Measurements from ENCODE around the gene TTC22. TPM values are rescaled to one million over a fixed set of nuclear protein-coding genes. Genes with fewer than 3 reads are reported as not detected.

The TTC22 gene
- total RNA-seq, 1 donor from 2014 or later = 2.4 TPM

- Mint-ChIP-seq H3K4me3 (ENCODE audit: low read depth) (no peak overlapping the region), H3K27me3 (peaks cover 9% of the 10 kb centered on the region), H3K9me3 (ENCODE audit: low read depth) (no peaks in the 10 kb centered on the region), H3K4me1 (ENCODE audit: low read depth) (no peaks in the 10 kb centered on the region), H3K27ac (no peak overlapping the region), H3K36me3 (ENCODE audit: insufficient read depth) (no peaks in the 10 kb centered on the region)
- no peak for TF ChIP-seq CTCF (IDR thresholded peaks at IDR 0.05; ENCODE audit: unreplicated experiment)
- DNase-seq (ENCODE audit: low spot score, unreplicated experiment) = no peak
These were observed 36.1 kb upstream of the TTC22 start for GRCh38 chr1:54837002-54837853.

GRCh38 chr1:54836594-54836993 lies 35.5 kb upstream of the TTC22 start:
- DNase-seq (ENCODE audit: low spot score, unreplicated experiment) = no peak
- Mint-ChIP-seq H3K36me3 (ENCODE audit: insufficient read depth) (no peaks in the 10 kb centered on the region), H3K4me1 (ENCODE audit: low read depth) (no peaks in the 10 kb centered on the region), H3K27me3 (peaks cover 9% of the 10 kb centered on the region), H3K9me3 (ENCODE audit: low read depth) (no peaks in the 10 kb centered on the region), H3K4me3 (ENCODE audit: low read depth) (no peak overlapping the region), H3K27ac (no peak overlapping the region)
- no peak for TF ChIP-seq CTCF (IDR thresholded peaks at IDR 0.05; ENCODE audit: unreplicated experiment)

GRCh38 chr1:54835970-54836369 lies 34.8 kb upstream of the TTC22 start:
- Mint-ChIP-seq H3K9me3 (ENCODE audit: low read depth) (no peaks in the 10 kb centered on the region), H3K4me3 (ENCODE audit: low read depth) (no peak overlapping the region), H3K27ac (no peak overlapping the region), H3K36me3 (ENCODE audit: insufficient read depth) (no peaks in the 10 kb centered on the region), H3K27me3 (peaks cover 11% of the 10 kb centered on the region), H3K4me1 (ENCODE audit: low read depth) (no peaks in the 10 kb centered on the region)
- no peak for DNase-seq (ENCODE audit: low spot score, unreplicated experiment)
- no peak for TF ChIP-seq CTCF (IDR thresholded peaks at IDR 0.05; ENCODE audit: unreplicated experiment)

- H3K36me3 Mint-ChIP-seq (ENCODE audit: insufficient read depth) = no peaks in the 10 kb centered on the region
- peaks cover 17% of the 10 kb centered on the region for H3K27me3 Mint-ChIP-seq
- no peak for DNase-seq (ENCODE audit: low spot score, unreplicated experiment)
- H3K27ac Mint-ChIP-seq = no peak overlapping the region
- H3K4me3 Mint-ChIP-seq (ENCODE audit: low read depth) = no peak overlapping the region
- no peaks in the 10 kb centered on the region for H3K9me3 Mint-ChIP-seq (ENCODE audit: low read depth)
- no peaks in the 10 kb centered on the region for H3K4me1 Mint-ChIP-seq (ENCODE audit: low read depth)
- no peak for TF ChIP-seq CTCF (IDR thresholded peaks at IDR 0.05; ENCODE audit: unreplicated experiment)
These were observed 34.2 kb upstream of the TTC22 start for GRCh38 chr1:54835131-54835898.

GRCh38 chr1:54834007-54834541 lies 33.0 kb upstream of the TTC22 start:
- H3K27me3 Mint-ChIP-seq = peaks cover 19% of the 10 kb centered on the region
- no peak overlapping the region for H3K27ac Mint-ChIP-seq
- DNase-seq (ENCODE audit: low spot score, unreplicated experiment) = no peak
- no peaks in the 10 kb centered on the region for H3K4me1 Mint-ChIP-seq (ENCODE audit: low read depth)
- no peaks in the 10 kb centered on the region for H3K9me3 Mint-ChIP-seq (ENCODE audit: low read depth)
- H3K4me3 Mint-ChIP-seq (ENCODE audit: low read depth) = no peak overlapping the region
- no peaks in the 10 kb centered on the region for H3K36me3 Mint-ChIP-seq (ENCODE audit: insufficient read depth)
- TF ChIP-seq CTCF (IDR thresholded peaks at IDR 0.05; ENCODE audit: unreplicated experiment) = no peak

All from progenitor cell of endocrine pancreas (in vitro differentiated cells).